GM18502 (cell line): ENCODE measurements around the gene YWHAB.

Source experiments
- ATAC-seq: cut with Tn5 transposase; IDR thresholded peaks from one replicate; pipeline ENCODE4 v1.9.1; 2021; ENCODE audit warnings: mild to moderate bottlenecking; ENCODE audit not compliant: unreplicated experiment, poor library complexity

Gene YWHAB

DNA sequence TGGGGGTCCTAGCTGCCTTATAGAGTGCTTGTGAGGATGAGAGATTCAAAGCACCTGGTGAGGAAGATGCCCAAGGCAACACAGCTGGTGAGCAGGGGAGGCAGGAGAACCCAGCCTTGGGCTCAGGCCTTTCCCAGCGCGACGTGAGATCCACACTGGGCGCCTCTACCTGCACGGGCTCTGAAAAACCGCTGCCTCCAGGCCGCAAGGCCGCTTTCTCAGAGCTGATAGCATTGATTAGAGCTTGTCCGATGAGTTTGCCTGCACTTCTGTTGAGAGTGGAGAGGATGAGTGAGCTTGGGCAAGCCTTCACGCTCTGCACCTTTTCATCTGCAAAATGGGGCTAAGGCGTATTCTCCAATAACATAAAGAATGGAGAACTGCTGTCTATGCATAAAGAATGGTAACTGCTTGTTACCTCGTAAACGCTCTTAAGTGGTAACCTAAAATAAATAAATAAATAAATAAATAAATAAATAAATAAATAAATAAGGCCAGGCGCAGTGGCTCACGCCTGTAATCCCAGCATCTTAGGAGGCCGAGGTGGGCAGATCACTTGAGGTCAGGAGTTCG lies 25.3 kb downstream of the YWHAB start:
- ATAC-seq: no peak

GRCh38 chr20:44911264-44911921 lies 25.9 kb downstream of the YWHAB start:
- ATAC-seq: no peak

- ATAC-seq: no peak
Observed at GRCh38 chr20:44912189-44912588, 26.7 kb downstream of the YWHAB start.

DNA sequence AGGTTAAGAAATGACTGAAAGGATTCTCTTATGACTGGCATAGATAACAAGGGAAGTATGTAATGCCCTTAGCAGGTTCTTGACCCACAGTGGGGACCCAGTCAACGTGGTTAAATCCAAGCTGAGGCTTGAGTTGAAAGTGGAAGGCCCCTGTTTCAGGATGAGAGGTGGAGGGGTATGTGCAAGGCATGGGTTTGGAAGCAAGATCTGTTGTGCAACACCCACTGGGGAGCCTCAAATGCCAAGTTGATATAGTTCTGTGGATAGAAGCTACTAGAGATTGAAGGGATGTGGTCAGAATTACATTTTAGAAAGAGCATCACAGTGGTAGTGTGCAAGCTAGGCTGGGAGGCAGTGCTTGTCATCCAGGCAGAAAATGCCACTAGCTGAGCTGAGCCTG lies 29.4 kb downstream of the YWHAB start:
- no peak for ATAC-seq

DNA sequence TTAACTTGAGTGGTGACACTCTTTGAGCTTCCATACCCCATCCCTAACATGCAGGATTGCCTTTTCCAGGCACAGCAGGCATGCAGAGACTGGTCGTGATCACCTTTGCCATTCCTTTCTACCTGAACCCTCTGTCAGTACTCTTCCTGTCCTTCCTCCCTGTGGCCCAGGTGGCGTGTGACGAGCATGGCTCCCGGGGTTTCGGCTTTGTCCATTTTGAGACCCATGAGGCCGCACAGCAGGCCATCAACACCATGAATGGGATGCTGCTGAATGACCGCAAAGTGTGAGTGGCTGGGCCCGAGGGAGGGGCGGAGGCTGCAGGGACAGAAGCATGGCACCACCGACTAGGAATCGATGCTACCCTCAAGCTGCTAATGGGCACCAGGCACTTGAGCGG lies 31.1 kb downstream of the YWHAB start:
- no peak for ATAC-seq

DNA sequence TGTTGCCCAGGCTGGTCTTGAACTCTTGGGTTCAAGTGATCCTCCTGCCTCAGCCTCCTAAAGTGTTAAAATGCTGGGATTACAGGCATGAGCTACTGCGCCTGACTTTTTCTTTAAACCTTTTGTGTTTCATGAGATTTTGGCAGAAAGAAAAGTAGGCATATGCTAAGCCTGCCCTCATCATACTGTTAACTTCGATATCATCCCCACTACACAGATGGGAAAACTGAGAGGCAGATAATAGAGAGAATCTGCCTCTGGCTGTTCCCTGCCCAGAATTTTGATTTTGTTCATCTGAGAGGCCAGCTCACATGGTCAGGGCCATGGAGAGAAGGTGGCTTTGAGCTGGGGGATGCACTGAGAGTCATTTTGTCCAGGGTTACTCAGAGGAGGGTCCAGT lies 31.9 kb downstream of the YWHAB start:
- no peak for ATAC-seq

GRCh38 chr20:44918342-44918741 lies 32.8 kb downstream of the YWHAB start:
- ATAC-seq: no peak

- no peak for ATAC-seq
Observed at GRCh38 chr20:44918761-44919160, 33.3 kb downstream of the YWHAB start.

DNA sequence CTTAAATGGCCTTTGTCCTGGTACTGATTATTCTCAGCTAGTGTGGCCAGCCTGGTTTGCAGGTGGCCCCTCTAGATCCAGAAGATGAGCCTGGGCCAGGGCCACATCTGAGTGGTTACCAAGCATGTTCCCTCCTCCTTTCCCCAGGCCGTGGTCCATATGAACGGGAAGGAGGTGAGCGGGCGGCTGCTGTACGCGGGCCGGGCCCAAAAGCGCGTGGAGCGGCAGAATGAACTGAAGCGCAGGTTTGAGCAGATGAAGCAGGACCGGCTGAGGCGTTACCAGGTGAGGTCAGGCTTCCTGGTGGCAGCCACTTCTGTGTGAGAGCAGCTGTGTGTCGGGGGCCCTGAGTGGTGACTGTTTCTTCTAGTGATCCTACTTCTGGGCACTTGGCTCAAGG lies 35.9 kb downstream of the YWHAB start:
- no peak for ATAC-seq

GRCh38 chr20:44924541-44924940 lies 39.0 kb downstream of the YWHAB start:
- ATAC-seq: no peak

DNA sequence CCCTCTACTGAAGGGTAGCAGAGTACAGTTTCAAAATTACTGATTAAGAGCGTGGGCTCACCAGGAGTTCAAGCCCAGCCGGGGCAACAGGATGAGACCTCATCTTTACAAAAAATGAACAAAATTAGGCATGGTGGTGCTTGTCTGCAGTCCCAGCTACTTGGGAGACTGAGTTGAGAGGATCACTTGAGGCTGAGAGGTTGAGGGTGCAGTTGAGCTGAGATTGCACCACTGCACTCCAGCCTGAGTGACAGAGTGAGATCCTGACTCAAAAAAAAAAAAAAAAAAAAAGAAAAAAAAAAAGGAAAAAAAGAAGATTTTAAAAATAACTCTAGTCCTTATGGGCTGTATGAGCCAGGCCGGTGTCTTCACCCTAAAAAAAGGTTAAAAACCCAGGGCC lies 43.1 kb downstream of the YWHAB start:
- no peak for ATAC-seq

DNA sequence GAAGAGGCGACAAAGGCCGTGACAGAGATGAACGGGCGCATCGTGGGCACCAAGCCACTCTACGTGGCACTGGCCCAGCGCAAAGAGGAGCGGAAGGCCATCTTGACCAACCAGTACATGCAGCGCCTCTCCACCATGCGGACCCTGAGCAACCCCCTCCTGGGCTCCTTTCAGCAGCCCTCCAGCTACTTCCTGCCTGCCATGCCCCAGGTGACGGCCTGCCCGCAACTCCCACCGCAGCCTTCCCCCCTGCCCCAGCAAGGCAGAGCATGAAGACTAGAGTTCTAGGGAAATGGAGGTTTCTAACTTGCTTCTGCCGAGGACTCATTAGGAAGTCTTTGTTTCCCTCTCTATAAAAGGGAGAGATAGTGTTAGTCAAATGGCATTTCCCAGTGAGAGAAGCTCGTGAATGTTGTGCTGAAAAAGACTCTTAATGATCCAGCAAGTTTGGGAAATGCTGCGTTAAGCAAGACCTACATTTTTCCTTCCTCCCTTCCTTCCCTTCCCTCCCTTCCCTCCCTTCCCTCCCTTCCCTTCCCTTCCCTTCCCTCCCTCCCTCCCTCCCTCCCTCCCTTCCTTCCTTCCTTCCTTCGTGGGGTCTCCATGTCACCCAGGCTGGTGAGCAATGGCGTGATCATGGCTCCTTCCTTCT lies 45.1 kb downstream of the YWHAB start:
- ATAC-seq: no peak

- ATAC-seq: no peak
Observed at GRCh38 chr20:44931911-44932310, 46.4 kb downstream of the YWHAB start.

DNA sequence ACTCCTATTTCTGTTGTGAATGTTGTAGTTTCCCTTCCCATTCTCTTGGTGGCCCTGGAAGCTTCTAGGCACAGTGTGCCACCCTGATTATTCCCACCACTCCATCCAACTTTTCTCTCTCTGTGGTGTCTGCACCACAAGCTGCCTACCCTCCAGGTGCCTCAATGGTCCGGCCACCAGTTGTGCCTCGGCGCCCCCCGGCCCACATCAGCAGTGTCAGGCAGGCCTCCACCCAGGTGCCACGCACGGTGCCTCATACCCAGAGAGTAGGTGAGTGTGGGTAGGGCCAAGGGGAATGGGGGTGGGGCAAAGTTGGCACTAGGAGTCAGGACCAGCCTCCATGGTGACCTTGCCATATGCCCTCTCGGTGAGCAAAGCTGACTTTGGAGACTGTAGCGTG lies 47.4 kb downstream of the YWHAB start:
- ATAC-seq: no peak

GRCh38 chr20:44936510-44936909 lies 51.0 kb downstream of the YWHAB start:
- ATAC-seq: no peak

DNA sequence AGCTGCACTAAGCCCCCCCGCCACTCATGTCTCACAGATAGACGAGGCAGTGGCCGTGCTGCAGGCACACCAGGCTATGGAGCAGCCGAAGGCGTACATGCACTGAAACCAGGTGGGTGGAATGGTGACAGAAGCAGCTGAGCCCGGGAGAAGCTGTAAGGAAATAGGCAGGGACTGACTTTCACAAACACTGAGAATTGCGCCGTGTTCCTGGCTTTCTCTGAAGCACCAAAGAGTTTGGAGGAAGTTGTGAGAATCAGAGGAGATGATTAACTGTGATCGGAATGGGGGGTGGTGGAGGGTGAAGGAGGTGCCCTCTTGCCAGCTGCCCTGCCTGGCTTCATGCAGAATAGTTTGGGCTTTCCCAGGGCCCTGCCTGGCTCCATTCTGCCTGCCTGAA lies 53.1 kb downstream of the YWHAB start:
- no peak for ATAC-seq

DNA sequence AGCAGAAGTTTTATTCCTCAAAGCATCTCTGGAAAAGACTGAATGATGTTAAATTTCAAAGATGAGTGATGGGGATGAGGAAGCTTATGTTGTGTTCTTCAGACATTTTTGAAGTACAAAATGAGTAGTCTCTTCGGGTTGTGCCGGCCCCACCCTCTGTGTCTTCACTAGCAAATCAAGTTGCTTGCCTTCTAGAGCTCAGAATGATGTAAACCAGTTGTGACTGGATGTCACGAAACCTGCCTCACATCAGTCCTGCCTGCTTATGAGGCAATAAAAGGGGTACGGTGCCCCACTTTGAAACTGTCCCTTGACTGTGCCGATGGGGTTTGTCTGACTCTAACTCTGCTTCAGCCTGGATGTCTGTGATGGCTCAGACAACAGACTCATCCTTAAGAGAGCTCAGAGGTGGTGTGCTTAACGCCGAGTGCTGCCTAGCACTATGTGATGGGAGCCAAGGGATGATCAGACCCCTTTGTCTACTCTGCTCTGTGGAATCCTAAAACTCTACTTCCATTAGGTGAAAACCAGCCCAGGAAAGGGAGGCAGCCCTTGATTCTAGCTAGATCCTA lies 55.7 kb downstream of the YWHAB start:
- ATAC-seq: no peak

GRCh38 chr20:44942264-44942973 lies 56.9 kb downstream of the YWHAB start:
- ATAC-seq: no peak

DNA sequence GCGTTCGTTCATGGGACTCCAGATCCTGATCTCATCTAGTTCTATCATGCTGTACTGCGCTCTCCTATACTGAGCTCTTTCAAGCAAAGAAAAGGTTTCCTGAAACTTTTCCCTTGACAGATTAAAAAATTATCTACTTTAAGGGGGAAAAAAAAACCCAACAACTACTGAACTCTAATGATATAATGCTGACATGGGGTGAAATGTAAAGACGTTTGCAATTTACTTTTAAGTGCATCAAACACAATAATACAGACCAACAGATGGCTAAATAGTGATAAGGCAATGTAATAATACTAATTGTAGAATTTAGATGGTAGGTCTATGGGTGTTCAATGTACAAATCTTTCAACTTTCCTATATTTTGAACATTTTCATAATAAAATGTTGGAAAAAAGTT lies 58.3 kb downstream of the YWHAB start:
- no peak for ATAC-seq

DNA sequence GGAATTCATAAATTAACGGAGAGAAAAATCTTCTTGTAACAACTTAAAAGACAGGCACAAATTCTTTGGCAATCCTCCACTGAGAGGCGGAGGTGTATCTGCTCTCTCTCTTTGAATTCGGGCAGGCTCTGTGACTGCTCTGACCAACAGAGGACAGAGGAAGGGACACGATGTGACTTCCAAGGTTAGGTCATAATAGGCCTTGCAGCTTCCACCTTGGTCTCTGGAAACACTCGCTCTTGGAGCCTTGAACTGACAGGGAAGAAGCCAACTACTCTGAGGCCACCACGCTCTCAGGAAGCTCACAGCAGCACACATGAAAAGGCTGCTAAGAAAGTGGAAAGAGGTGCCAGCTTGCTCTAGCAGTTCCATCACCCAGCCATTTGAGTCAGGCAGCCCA lies 59.8 kb downstream of the YWHAB start:
- ATAC-seq: no peak

DNA sequence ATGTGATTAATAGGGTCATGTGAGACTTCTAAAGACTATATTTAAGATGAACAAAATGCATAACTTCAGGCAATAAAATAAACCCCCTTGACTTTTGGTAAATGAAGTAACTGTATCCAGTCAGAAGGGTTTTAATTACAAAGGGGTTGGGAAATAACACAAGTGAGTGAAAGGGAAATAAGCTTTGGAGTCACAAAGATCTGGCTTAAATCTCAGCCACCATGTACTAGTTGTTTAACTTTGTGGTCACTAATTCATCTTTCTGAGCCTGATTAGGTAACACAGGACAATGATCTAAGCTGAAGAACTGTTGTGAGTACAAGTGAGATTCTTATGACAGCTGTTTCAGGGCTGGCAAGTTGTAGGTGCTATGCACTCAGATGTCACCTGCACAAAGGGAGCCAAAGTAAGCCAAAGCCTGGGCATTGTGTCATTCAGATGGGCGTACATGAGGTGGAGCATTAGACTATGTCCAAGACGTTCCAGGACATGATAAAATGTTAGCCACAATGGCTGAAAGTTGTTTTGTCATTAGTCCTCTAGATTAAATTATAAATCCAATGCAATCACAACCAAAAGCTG lies 60.9 kb downstream of the YWHAB start:
- no peak for ATAC-seq
